NCI-H774 (cell line): ENCODE measurements around the gene CFAP251.
A peak's percentile ranks its signal among the peaks of the same experiment; 100 is the strongest.
"Not testable (repeated sequence)": the region's sequence is repeated elsewhere in the genome, so short reads cannot be mapped to it uniquely, and the experiment has no call there.

ENCODE experiments used
- DNase-seq: peaks from one replicate; lab custom pipeline; 2025; lab: John Stamatoyannopoulos, UW

Gene CFAP251

GRCh38 chr12:121917950-121918678, at the start of gene CFAP251:
Gene CFAP251, plus strand, starts transcription at chr12:121918592. Its CDS starts 2,714 bp downstream, at chr12:121921306.
- DNase-seq = peak; percentile 97

- not testable (repeated sequence) for DNase-seq
These were observed 49.2 kb upstream of the CFAP251 start for GRCh38 chr12:121869229-121869628.

- no peak for DNase-seq
These were observed 46.9 kb upstream of the CFAP251 start for GRCh38 chr12:121871467-121871866.

GRCh38 chr12:121872546-121873215, 45.7 kb upstream of the CFAP251 start:
- peak; percentile 1 for DNase-seq

- DNase-seq = no peak
These were observed 45.2 kb upstream of the CFAP251 start for GRCh38 chr12:121873216-121873569.

GRCh38 chr12:121874071-121874470, 44.3 kb upstream of the CFAP251 start:
- DNase-seq = no peak

- no peak for DNase-seq
These were observed 42.8 kb upstream of the CFAP251 start for GRCh38 chr12:121875582-121875981.

GRCh38 chr12:121876080-121876447, 42.3 kb upstream of the CFAP251 start:
- not testable (repeated sequence) for DNase-seq

GRCh38 chr12:121883315-121883660, 35.1 kb upstream of the CFAP251 start:
- no peak for DNase-seq

- not testable (repeated sequence) for DNase-seq
These were observed 33.3 kb upstream of the CFAP251 start for GRCh38 chr12:121885129-121885528.

- DNase-seq = no peak
These were observed 30.3 kb upstream of the CFAP251 start for GRCh38 chr12:121888083-121888477.

- DNase-seq = peak; percentile 97
These were observed 29.7 kb upstream of the CFAP251 start, which contains the start of gene PSMD9 for GRCh38 chr12:121888478-121889273. Gene PSMD9, plus strand, starts transcription at chr12:121888790. Its CDS starts 67 bp downstream, at chr12:121888857.

- DNase-seq = no peak
These were observed 29.1 kb upstream of the CFAP251 start for GRCh38 chr12:121889274-121889624.

GRCh38 chr12:121889661-121890060, 28.7 kb upstream of the CFAP251 start:
- DNase-seq = not testable (repeated sequence)

GRCh38 chr12:121892673-121893561, 25.5 kb upstream of the CFAP251 start:
- DNase-seq = no peak

GRCh38 chr12:121893961-121894460, 24.4 kb upstream of the CFAP251 start:
- no peak for DNase-seq

GRCh38 chr12:121894633-121895032, 23.8 kb upstream of the CFAP251 start:
- no peak for DNase-seq

GRCh38 chr12:121898287-121898686, 20.1 kb upstream of the CFAP251 start:
- no peak for DNase-seq

- DNase-seq = no peak
These were observed 18.8 kb upstream of the CFAP251 start for GRCh38 chr12:121899590-121899989.

GRCh38 chr12:121903202-121903601, 15.2 kb upstream of the CFAP251 start:
- no peak for DNase-seq

GRCh38 chr12:121905746-121906145, 12.6 kb upstream of the CFAP251 start:
- no peak for DNase-seq

- DNase-seq = no peak
These were observed 9.7 kb upstream of the CFAP251 start for GRCh38 chr12:121908702-121909101.
